DMS 273 treated with DMSO at 0.1 percent for 48 hours (cell line): ENCODE measurements around the gene KDELR1.
A peak's percentile ranks its signal among the peaks of the same experiment; 100 is the strongest.
"Not testable (repeated sequence)": the region's sequence is repeated elsewhere in the genome, so short reads cannot be mapped to it uniquely, and the experiment has no call there.

Experiments used
- DNase-seq: peaks from one replicate; lab custom pipeline; 2025; lab: John Stamatoyannopoulos, UW

Gene KDELR1

GRCh38 chr19:48397263-48398101, 6.1 kb upstream of the KDELR1 start:
- DNase-seq, result no peak

- no peak for DNase-seq
These were observed 5.4 kb upstream of the KDELR1 start for GRCh38 chr19:48396824-48397176.

DNA sequence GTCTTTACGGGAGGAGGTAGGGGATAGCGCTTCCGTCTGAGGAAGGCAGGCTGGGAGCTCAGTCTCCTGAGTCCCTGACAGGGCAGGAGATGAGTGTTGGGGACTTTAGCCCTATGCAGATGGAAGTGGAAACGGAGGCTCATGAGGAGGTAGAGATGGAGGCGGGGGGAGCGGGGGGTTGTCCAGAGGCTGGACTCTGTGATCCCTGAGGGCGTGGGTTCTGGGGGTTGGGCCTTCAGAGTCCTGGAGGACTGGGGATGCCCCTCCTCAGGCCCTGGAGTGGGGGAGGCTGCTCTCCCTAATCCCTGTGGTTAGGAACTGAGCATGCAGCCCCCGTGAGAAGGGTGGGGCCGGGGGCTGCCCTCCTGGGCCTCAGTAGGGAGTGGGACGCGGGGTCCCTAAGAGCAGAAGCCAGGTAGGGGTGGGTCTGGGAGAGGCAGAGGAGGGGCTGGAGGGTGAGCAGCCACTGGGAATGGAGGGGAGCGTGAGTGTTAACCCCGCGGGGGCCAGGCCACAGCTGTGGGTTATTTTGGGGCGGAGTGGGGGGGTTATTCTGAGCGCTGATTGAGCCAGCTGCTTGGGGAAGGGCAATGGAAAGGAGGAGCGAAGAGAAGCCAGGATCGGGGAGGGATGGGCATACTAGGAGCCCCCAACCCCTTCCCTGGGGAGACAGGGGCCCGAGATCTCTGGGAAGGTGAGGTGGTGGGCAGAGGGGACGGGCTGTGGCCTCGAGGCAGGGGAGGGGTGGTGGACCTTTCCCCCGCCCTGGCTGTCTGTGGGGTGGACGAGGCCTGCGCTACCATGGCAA, 4.9 kb upstream of the KDELR1 start:
- no peak for DNase-seq

GRCh38 chr19:48395499-48395898, 4.1 kb upstream of the KDELR1 start:
- DNase-seq, result no peak

DNA sequence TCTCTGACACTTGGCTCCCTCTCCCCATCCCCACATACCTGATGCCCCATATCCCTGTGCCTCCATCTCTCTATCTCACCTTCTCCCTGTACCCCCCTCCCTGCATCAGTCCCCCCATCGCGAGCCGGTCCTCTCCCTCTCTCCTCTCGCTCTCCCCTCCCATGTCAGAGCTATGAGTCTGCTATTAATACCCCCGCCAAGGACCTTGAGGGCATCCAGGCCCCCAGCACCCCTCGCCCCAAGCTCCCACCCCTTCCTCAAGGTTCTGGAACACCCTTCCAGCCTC, 3.8 kb upstream of the KDELR1 start:
- DNase-seq, result no peak

GRCh38 chr19:48394331-48395169, 3.2 kb upstream of the KDELR1 start:
- DNase-seq, result no peak

GRCh38 chr19:48393559-48394330, 2.4 kb upstream of the KDELR1 start, which contains the start of gene GRIN2D:
Gene GRIN2D, plus strand, starts transcription at chr19:48393668. Its CDS starts 4,725 bp downstream, at chr19:48398393.
- DNase-seq, result no peak

DNA sequence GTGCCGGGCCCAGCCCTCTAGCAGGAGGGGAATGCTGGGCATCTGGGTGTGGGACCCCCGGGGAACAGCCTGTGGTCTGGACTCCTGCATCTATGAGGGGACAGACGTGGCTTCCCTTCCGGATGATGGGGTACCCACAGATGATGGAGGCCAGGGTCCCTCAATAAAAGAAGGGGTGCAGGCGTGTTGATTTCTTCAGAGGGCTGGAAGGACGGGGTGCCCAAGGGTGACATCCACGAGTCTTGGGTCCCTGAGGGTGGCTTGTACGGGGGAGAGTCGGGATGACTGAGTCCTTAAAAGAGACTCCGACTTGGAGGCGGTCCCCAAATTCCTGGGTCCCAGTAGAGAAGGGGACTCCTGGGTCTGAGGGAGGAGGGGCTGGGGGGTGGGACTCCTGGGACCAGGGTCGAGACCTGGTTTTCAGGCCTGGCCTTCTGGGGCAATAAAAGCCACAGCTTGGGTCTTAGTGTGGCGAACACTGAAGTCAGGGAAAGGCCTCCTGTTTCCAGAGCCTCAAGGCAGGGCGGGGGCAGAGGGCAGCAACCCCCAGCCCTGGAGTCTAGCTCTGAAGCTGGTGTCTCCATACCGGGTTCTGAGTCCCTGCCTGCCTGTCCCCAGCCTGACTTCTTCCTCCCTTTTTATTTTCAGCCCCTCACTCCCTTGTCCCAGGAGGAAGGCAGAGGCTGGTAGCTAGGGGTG, 1.7 kb upstream of the KDELR1 start:
- no peak for DNase-seq

- not testable (repeated sequence) for DNase-seq
These were observed 624 bp upstream of the KDELR1 start for GRCh38 chr19:48392006-48392344.

DNA sequence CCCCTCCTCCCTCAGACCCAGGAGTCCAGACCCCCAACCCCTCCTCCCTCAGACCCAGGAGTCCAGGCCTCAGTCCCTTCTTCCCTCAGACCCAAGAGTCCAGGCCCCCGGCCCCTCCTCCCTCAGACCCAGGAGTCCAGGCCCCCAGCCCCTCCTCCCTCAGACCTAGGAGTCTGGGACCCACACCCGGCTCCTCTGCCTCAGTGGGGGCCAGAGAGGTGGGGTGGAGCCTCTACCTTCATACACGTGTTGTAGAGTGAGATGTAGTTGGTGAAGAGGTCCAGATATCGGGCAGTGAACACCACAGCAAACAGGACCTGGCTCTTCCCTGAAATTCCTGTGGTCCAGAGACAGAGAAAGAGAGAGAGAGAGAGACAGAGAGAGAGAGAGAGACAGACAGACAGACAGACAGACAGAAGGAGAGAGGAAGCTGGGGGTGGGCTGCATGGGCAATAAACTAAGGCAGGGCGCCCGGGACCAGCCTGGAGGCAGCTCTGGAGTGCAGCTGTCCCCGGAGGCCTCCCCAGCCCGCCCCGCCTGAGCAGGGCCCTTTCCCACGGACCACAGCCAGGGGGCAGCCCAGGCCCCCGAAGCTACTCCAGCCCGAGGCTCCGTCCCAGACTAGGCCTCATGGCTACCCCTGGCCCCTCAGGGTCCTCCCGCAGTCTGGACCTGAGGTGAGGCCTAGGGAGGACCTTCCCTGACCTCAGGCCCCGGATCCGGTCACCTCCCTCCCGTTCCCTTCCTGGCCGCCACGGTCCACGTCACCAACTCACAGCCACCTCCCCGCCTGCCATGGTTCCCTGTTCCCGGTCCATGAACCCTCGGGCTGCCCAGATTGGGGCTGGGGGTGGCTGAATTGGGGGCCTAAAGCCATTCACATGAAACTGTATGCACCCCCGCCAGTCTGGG, 907 bp downstream of the KDELR1 start:
- DNase-seq, result no peak

DNA sequence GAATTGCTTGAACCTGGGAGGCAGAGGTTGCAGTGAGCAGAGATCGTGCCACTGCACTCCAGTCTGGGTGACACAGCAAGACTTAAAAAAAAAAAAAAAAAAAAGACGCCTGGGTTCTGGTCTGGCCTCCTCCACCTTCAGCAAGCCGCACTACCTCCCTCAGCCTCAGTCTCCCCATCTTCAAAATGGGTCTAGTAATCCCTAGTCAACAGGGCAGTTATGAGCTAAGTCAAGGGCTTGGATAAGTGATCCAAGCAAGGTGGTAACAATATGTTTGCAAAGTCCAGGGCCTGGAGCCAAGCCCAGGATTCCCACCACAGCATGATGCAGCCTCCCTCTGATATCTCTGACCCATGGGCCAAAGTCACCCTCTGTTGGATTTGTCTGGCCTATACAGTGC, 4.4 kb downstream of the KDELR1 start:
- DNase-seq, result no peak

DNA sequence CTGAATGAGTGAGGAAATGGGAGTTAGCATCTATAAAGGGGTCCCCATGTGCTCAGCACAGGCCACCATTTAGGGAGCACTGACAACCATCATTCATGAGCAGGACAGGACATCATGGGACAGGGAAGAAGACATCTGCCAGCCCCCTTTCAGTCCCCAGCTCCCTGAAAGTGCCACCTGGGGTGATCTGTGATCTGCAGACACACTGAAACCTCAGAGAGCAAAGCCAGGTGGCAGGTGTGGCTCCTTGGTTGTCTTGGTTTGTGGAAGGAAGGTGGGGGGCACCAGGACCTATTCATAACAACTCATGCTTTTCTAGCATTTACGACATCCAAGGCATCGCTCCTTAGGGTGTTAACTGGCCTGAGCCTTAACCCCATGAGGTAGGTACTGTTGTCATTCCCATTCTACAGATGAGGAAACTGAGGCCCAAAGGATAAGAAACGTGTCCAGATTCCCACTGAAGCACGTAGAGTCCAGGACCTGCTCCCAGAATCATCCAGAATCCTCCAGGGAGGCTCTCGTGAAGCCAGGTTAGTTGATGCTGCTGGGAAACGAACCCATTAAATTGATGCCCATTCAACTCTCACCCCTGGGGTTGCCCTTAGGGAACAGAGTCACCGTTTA, 5.8 kb downstream of the KDELR1 start:
- no peak for DNase-seq

- DNase-seq, result no peak
These were observed 9.1 kb downstream of the KDELR1 start for GRCh38 chr19:48382286-48382685.

- no peak for DNase-seq
These were observed 10.0 kb downstream of the KDELR1 start for GRCh38 chr19:48381178-48381950.

GRCh38 chr19:48379058-48379457, 12.3 kb downstream of the KDELR1 start:
- DNase-seq, result no peak

DNA sequence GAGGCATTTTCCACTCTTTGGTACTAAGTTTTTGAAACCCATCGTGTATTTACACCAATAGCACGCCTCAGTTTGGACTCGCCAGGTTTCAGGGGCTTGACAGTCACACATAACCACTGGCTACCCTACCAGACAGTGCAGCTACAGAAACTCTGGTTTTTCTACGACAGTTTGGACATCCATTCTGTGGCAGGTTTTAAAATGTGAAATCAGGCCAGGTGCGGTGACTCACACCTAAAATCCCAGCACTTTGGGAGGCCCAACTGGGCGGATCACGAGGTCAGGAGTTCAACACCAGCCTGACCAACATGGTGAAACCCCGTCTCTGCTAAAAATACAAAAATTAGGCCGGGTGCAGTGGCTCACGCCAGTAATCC, 13.2 kb downstream of the KDELR1 start:
- DNase-seq, result no peak

DNA sequence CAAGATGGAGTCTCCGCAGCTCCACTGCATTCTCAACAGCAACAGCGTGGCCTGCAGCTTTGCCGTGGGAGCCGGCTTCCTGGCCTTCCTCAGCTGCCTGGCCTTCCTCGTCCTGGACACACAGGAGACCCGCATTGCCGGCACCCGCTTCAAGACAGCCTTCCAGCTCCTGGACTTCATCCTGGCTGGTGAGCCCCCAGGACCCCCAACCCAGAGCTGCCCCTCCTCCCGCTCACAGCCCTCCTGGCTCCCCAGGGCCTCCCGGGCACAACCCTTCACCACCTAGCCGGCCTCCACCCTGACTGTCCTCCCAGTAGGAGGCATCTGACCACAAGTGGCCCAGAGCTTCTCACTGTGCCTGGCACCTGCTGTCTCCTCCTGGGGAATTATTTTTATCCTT, 17.8 kb downstream of the KDELR1 start:
- DNase-seq, result no peak

DNA sequence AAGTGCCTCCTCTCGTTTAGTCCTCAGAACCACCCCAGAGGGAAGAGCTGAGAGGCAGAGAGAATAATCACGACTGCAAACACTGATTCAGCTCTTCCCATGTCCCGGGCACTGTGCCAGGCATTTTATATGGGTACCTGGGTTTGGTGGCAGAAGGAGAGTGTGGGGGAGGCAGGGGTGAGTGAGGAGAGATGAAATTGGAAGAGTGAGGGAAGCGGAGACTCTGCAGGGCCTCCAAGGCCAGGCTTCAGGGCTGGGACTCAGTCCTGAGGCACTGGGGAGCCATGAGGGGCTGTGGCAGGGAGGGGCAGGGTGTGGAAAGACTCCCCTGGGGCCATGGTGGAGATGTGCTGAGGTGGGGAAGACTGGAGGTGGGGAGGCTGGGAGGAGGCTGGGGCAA, 18.4 kb downstream of the KDELR1 start:
- peak; percentile 88 for DNase-seq

GRCh38 chr19:48371771-48372170, 19.6 kb downstream of the KDELR1 start:
- not testable (repeated sequence) for DNase-seq
